Measurements from ENCODE around the gene DSC2.
"Not testable (repeated sequence)": the region's sequence is repeated elsewhere in the genome, so short reads cannot be mapped to it uniquely, and the experiment has no call there.

GRCh38 chr18:31123125-31123524, 20.9 kb upstream of the DSC2 start:
- TF ChIP-seq, protein P1, sequence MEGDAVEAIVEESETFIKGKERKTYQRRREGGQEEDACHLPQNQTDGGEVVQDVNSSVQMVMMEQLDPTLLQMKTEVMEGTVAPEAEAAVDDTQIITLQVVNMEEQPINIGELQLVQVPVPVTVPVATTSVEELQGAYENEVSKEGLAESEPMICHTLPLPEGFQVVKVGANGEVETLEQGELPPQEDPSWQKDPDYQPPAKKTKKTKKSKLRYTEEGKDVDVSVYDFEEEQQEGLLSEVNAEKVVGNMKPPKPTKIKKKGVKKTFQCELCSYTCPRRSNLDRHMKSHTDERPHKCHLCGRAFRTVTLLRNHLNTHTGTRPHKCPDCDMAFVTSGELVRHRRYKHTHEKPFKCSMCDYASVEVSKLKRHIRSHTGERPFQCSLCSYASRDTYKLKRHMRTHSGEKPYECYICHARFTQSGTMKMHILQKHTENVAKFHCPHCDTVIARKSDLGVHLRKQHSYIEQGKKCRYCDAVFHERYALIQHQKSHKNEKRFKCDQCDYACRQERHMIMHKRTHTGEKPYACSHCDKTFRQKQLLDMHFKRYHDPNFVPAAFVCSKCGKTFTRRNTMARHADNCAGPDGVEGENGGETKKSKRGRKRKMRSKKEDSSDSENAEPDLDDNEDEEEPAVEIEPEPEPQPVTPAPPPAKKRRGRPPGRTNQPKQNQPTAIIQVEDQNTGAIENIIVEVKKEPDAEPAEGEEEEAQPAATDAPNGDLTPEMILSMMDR (conservative IDR thresholded peaks at IDR 0.05; ENCODE audit: low read depth, low read length), result not testable (repeated sequence)
- not testable (repeated sequence) for TF ChIP-seq EZH2 (IDR thresholded peaks at IDR 0.05; ENCODE audit: borderline replicate concordance, low read depth, low read length, poor library complexity, severe bottlenecking)
